Measurements from ENCODE around the gene HES1. TPM values are rescaled to one million over a fixed set of nuclear protein-coding genes. Genes with fewer than 3 reads are reported as not detected.

Gene HES1
- total RNA-seq, 1 donor from 2014 or later, result 55.6 TPM

DNA sequence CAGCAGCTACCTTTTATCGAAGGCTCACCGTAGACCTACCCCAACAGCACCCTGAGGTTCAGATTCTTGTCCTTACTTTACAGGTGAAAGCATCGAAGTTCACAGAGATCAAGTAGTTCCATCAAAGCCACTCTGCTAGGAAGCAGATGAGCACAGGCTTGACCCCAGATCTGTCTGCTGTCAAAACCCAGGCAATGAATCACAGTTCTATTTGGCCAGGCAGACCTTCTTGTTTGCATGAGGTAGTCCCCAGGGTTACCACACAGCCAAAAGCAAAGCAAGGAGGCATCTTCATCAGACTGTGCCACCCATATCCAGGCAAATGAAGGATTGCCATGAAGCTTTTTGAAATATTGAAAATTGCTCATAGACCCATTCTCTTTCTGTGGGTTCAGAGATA lies 33.0 kb downstream of the HES1 start:
- no peak overlapping the region for H3K4me3 ChIP-seq (ENCODE audit: low read depth, low read length)
- no peak for DNase-seq (ENCODE audit: low read depth)
- TF ChIP-seq, protein P1, sequence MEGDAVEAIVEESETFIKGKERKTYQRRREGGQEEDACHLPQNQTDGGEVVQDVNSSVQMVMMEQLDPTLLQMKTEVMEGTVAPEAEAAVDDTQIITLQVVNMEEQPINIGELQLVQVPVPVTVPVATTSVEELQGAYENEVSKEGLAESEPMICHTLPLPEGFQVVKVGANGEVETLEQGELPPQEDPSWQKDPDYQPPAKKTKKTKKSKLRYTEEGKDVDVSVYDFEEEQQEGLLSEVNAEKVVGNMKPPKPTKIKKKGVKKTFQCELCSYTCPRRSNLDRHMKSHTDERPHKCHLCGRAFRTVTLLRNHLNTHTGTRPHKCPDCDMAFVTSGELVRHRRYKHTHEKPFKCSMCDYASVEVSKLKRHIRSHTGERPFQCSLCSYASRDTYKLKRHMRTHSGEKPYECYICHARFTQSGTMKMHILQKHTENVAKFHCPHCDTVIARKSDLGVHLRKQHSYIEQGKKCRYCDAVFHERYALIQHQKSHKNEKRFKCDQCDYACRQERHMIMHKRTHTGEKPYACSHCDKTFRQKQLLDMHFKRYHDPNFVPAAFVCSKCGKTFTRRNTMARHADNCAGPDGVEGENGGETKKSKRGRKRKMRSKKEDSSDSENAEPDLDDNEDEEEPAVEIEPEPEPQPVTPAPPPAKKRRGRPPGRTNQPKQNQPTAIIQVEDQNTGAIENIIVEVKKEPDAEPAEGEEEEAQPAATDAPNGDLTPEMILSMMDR (conservative IDR thresholded peaks at IDR 0.05; ENCODE audit: low read depth, low read length), result no peak

DNA sequence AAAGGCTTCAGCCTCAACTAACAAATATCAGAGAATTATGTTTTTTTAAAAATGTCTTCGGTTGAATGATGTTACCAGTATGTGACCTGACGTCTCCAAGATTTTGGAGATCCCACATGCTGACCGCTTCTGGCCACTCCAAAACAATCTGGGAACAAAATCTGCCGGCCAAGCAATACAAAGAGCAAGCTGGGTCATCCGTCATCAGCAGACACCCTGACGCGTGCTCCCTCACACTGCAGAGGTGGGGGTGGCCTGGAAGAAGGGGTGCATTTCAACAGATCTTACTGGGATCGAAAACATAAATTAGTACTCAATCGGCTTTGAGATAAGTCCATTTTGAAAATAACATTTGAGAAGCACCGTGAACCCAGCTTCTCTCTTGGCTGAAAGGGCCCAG lies 33.6 kb downstream of the HES1 start:
- no peak overlapping the region for H3K4me3 ChIP-seq (ENCODE audit: low read depth, low read length)
- TF ChIP-seq, protein P1 (conservative IDR thresholded peaks at IDR 0.05; ENCODE audit: low read depth, low read length), result no peak

DNA sequence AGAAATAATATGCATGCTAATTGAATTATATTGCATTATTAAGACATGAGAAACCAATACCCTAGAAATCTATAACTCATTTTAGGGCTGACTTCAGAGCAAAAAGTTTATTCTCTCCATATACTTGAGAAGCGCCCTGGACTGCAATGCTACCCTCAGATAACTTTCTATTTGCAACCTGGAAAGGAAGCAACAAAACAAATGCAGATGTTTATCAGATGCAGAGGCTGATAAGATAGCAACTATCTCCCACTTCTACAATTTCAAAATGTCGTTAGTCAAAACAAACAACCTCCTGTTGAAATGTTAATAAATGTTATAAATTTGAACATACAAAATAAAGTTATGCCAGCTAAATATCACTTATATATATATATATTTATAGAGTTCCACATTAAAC lies 34.8 kb downstream of the HES1 start:
- H3K4me3 ChIP-seq (ENCODE audit: low read depth, low read length), result no peak overlapping the region
- TF ChIP-seq, protein P1 (conservative IDR thresholded peaks at IDR 0.05; ENCODE audit: low read depth, low read length), result no peak
- no peak for DNase-seq (ENCODE audit: low read depth)

More for the DNA sequence above, 33.6 kb downstream of the HES1 start:
- DNase-seq (ENCODE audit: low read depth), result no peak

DNA sequence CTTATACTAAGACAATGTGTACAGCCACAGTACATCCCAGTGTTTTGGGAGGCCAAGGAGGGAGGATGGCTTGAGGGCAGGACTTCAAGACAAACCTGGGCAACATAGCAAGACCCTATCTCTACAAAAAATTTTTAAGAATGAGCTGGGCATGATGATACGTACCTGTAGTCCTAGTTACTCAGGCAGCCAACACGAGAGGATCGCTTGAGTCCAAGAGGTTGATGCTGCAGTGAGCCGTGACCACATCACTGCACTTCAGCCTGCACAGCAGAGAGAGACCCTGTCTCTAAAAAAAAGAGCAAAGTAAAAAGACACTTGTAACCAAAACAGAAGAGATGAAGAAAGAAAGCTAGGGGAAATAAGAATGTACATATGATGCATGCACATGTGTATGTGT lies 38.5 kb downstream of the HES1 start:
- TF ChIP-seq, protein P1 (conservative IDR thresholded peaks at IDR 0.05; ENCODE audit: low read depth, low read length), result no peak
- no peak overlapping the region for H3K4me3 ChIP-seq (ENCODE audit: low read depth, low read length)
- no peak for DNase-seq (ENCODE audit: low read depth)

DNA sequence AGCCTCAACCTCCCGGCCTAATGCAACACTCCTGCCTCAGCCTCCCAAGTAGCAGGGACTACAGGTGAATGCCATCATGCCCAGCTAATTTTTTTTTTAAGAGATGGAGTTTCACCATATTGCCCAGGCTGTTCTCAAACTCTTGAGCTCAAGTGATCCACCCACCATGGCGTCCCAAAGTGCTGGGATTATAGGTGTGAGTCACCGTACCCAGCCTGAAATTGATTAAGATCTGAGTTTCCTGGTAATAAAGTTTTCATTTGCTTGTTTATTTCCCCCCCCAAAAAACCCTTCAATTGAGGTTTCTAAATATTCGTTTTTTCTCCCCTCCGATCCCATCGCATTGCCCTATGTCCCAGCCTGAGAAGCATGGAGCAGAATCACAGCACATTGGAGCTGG lies 39.0 kb downstream of the HES1 start:
- DNase-seq (ENCODE audit: low read depth), result no peak
- TF ChIP-seq, protein P1 (conservative IDR thresholded peaks at IDR 0.05; ENCODE audit: low read depth, low read length), result no peak
- H3K4me3 ChIP-seq (ENCODE audit: low read depth, low read length), result no peak overlapping the region

DNA sequence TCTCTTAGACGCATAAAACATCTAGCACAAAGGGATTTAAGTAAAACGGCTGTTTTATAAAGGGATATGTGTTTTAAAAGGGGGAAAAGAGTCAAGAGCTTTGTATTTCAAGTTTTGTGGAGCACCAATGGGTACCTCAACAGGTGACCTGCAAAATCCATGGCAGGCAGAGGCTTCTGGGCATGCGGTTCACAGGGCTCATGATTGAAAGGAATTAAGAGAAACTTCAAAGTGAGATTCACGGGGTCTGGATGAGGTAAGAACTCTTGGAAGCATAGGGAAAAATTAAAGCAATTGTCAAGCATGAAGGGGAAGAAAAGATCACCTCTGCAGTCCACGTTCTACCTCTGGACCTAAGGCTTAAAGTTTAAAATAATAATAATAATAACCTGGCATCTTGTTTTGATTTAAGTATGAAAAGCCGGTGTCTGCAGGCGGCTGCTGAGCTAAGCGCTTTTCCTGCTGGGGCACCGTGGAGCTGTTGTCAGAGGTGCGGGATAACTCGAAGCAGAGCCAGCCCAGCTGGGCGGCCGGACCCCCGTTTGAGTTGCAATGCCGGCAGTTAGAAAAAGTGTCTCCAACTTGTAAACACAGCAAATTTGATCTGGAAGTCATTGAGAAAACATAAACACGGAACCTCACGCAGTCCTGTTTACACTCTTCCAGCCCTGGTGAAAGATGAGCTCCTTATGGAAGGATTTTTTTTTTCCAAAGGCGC lies 40.5 kb downstream of the HES1 start:
- H3K4me3 ChIP-seq (ENCODE audit: low read depth, low read length), result no peak overlapping the region
- TF ChIP-seq, protein P1 (conservative IDR thresholded peaks at IDR 0.05; ENCODE audit: low read depth, low read length), result no peak
- no peak for DNase-seq (ENCODE audit: low read depth)

DNA sequence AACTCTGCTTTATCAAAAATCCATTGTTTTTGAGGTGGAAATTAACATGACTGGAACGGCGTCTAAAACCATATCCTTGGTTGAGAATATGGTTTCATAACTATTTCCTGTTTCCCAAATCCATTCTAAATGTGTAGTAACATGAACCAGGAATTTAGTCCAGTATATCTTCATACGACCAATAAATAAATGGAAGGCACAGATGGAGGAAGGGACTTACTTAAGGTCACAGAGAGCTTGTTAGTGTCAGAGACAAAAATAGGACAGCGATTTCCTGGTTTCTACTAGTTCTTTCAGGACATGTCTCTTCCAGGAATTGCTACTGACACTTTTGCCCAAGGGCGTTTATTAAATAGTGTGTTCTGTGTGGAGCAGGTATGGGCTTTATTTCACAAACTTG lies 41.2 kb downstream of the HES1 start:
- no peak for DNase-seq (ENCODE audit: low read depth)
- TF ChIP-seq, protein P1 (conservative IDR thresholded peaks at IDR 0.05; ENCODE audit: low read depth, low read length), result no peak
- H3K4me3 ChIP-seq (ENCODE audit: low read depth, low read length), result no peak overlapping the region
